Activated CD4-positive, alpha-beta memory T cell treated with anti-CD3 and anti-CD28 coated beads for 36 hours (primary cell): ENCODE measurements around the gene MSANTD1. TPM values are rescaled to one million over a fixed set of nuclear protein-coding genes. Genes with fewer than 3 reads are reported as not detected.

Experiments
- CTCF ChIA-PET: fragments of 350-600 bp; sonication (Branson Sonifier 250); formaldehyde crosslinking; loops from one replicate; lab custom pipeline; 2021; ENCODE audit warnings: antibody characterized with exemption, inconsistent platforms; lab: Charles Lee
- POLR2A ChIA-PET: fragments of 350-600 bp; sonication (Branson Sonifier 250); formaldehyde crosslinking; loops from one replicate; lab custom pipeline; 2021; ENCODE audit warnings: antibody characterized with exemption; lab: Charles Lee
- DNase-seq: peaks from one replicate; pipeline ENCODE4 v3.0.0-alpha.2; 2020
- H3K27ac Mint-ChIP-seq: one replicate; pipeline ENCODE4 v1.8.0; 2021; ENCODE audit warnings: mixed read lengths
- H3K27me3 Mint-ChIP-seq: one replicate; pipeline ENCODE4 v1.8.0; 2021; ENCODE audit warnings: mixed read lengths
- H3K36me3 Mint-ChIP-seq: one replicate; pipeline ENCODE4 v1.8.0; 2021; ENCODE audit warnings: mixed read lengths
- H3K4me1 Mint-ChIP-seq: one replicate; pipeline ENCODE4 v1.8.0; 2021; ENCODE audit warnings: low read depth, mixed read lengths
- H3K4me3 Mint-ChIP-seq: one replicate; pipeline ENCODE4 v1.8.0; 2021; ENCODE audit warnings: mild to moderate bottlenecking, mixed read lengths
- H3K9me3 Mint-ChIP-seq: one replicate; pipeline ENCODE4 v1.8.0; 2021; ENCODE audit warnings: mixed read lengths
- intact Hi-C: fragments of 100-400 bp; cut with micrococcal nuclease; formaldehyde crosslinking; loops from one replicate; pipeline ENCODE4 v1.15.1; 2023
- total RNA-seq, 2 experiments: library from RNA; stranded (reverse); gene quantifications; one replicate each; pipeline ENCODE4 v1.2.3, GENCODE V29; 2021

MSANTD1 gene
- total RNA-seq = under 1 TPM; 0.39 to 0.45 TPM

- H3K36me3 Mint-ChIP-seq = no peaks in the 10 kb centered on the region
- intact Hi-C loops = no loop called here
- CTCF ChIA-PET = no interaction called here
- no peak within 1 kb of the TSS for H3K4me3 Mint-ChIP-seq
- DNase-seq = no peak
- no peak within 1 kb of the TSS for H3K27ac Mint-ChIP-seq
- no peaks in the 10 kb centered on the region for H3K27me3 Mint-ChIP-seq
- H3K9me3 Mint-ChIP-seq = no peaks in the 10 kb centered on the region
- H3K4me1 Mint-ChIP-seq = no peaks in the 10 kb centered on the region
- POLR2A ChIA-PET = no interaction called here
Measured at GRCh38 chr4:3248811-3249661, at the start of gene MSANTD1. Gene MSANTD1, plus strand, starts transcription at chr4:3249159. Its CDS starts 64 bp downstream, at chr4:3249223.

- ChIA-PET CTCF (interaction anchor here (0.8 kb wide), 1 partner anchor 9 kb away, joined by 3 read pairs; no protein-coding TSS in a partner anchor), POLR2A (no interaction called here)
- no peak overlapping the region for H3K27ac Mint-ChIP-seq
- DNase-seq = no peak
- no peak overlapping the region for H3K4me3 Mint-ChIP-seq
- H3K36me3 Mint-ChIP-seq = peaks cover 29% of the 10 kb centered on the region
- H3K27me3 Mint-ChIP-seq = no peaks in the 10 kb centered on the region
- H3K9me3 Mint-ChIP-seq = no peaks in the 10 kb centered on the region
- peaks cover 60% of the 10 kb centered on the region for H3K4me1 Mint-ChIP-seq
- intact Hi-C loops = no loop called here
Measured at GRCh38 chr4:3199653-3200422, 49.1 kb upstream of the MSANTD1 start.

GRCh38 chr4:3200423-3201090, 48.4 kb upstream of the MSANTD1 start:
- Mint-ChIP-seq H3K27me3 (no peaks in the 10 kb centered on the region), H3K9me3 (no peaks in the 10 kb centered on the region), H3K27ac (no peak overlapping the region), H3K36me3 (peaks cover 23% of the 10 kb centered on the region), H3K4me1 (peaks cover 54% of the 10 kb centered on the region), H3K4me3 (no peak overlapping the region)
- intact Hi-C loops = no loop called here
- ChIA-PET POLR2A (no interaction called here), CTCF (interaction anchor here (0.8 kb wide), 1 partner anchor 9 kb away, joined by 3 read pairs; no protein-coding TSS in a partner anchor)
- no peak for DNase-seq

- Mint-ChIP-seq H3K27ac (peak overlapping the region; percentile 82), H3K36me3 (peaks cover 21% of the 10 kb centered on the region), H3K4me3 (no peak overlapping the region), H3K4me1 (peaks cover 39% of the 10 kb centered on the region), H3K27me3 (no peaks in the 10 kb centered on the region), H3K9me3 (no peaks in the 10 kb centered on the region)
- ChIA-PET CTCF (interaction anchor here (1.1 to 1.2 kb wide), 3 partner anchors 8 to 189 kb away, joined by 3 to 5 read pairs (median 4); no protein-coding TSS in a partner anchor), POLR2A (no interaction called here)
- intact Hi-C loops = loop anchor here (1.0 to 2.0 kb wide), 3 partner anchors 91 to 155 kb away; partner anchors contain the start of gene RGS12
- DNase-seq = peak; percentile 81
Measured at GRCh38 chr4:3201718-3202702, 46.9 kb upstream of the MSANTD1 start.

- intact Hi-C loops = loop anchor here (1.0 to 2.0 kb wide), 3 partner anchors 90 to 156 kb away; partner anchors contain the start of gene RGS12
- Mint-ChIP-seq H3K27ac (peak overlapping the region; percentile 82), H3K27me3 (no peaks in the 10 kb centered on the region), H3K4me1 (peaks cover 33% of the 10 kb centered on the region), H3K36me3 (peaks cover 25% of the 10 kb centered on the region), H3K4me3 (peak overlapping the region; percentile 26), H3K9me3 (no peaks in the 10 kb centered on the region)
- ChIA-PET POLR2A (no interaction called here), CTCF (interaction anchor here (0.7 to 1.1 kb wide), 3 partner anchors 9 to 941 kb away, joined by 3 to 5 read pairs (median 4); no protein-coding TSS in a partner anchor)
- peak; percentile 68 for DNase-seq
Measured at GRCh38 chr4:3202836-3203820, 45.8 kb upstream of the MSANTD1 start.

GRCh38 chr4:3203971-3204431, 45.0 kb upstream of the MSANTD1 start:
- Mint-ChIP-seq H3K9me3 (no peaks in the 10 kb centered on the region), H3K4me1 (peaks cover 33% of the 10 kb centered on the region), H3K36me3 (peaks cover 27% of the 10 kb centered on the region), H3K27ac (no peak overlapping the region), H3K27me3 (no peaks in the 10 kb centered on the region), H3K4me3 (no peak overlapping the region)
- ChIA-PET CTCF (no interaction called here), POLR2A (no interaction called here)
- intact Hi-C loops = loop anchor here (2.0 kb wide), 2 partner anchors 89 to 157 kb away; partner anchors contain the start of gene RGS12
- no peak for DNase-seq

- Mint-ChIP-seq H3K4me1 (peaks cover 29% of the 10 kb centered on the region), H3K36me3 (peaks cover 35% of the 10 kb centered on the region), H3K27me3 (no peaks in the 10 kb centered on the region), H3K9me3 (no peaks in the 10 kb centered on the region), H3K4me3 (no peak overlapping the region), H3K27ac (no peak overlapping the region)
- CTCF ChIA-PET = no interaction called here
- POLR2A ChIA-PET = no interaction called here
- intact Hi-C loops = no loop called here
- no peak for DNase-seq
Measured at GRCh38 chr4:3205995-3206394, 43.0 kb upstream of the MSANTD1 start.

- Mint-ChIP-seq H3K4me1 (peaks cover 25% of the 10 kb centered on the region), H3K4me3 (no peak overlapping the region), H3K27me3 (no peaks in the 10 kb centered on the region), H3K9me3 (no peaks in the 10 kb centered on the region), H3K36me3 (peaks cover 34% of the 10 kb centered on the region), H3K27ac (no peak overlapping the region)
- DNase-seq = no peak
- intact Hi-C loops = no loop called here
- POLR2A ChIA-PET = no interaction called here
- CTCF ChIA-PET = no interaction called here
Measured at GRCh38 chr4:3206439-3207100, 42.4 kb upstream of the MSANTD1 start.

GRCh38 chr4:3207531-3208037, 41.4 kb upstream of the MSANTD1 start:
- no peak overlapping the region for H3K4me3 Mint-ChIP-seq
- peaks cover 15% of the 10 kb centered on the region for H3K4me1 Mint-ChIP-seq
- POLR2A ChIA-PET = no interaction called here
- CTCF ChIA-PET = no interaction called here
- intact Hi-C loops = no loop called here
- peaks cover 31% of the 10 kb centered on the region for H3K36me3 Mint-ChIP-seq
- no peaks in the 10 kb centered on the region for H3K27me3 Mint-ChIP-seq
- H3K9me3 Mint-ChIP-seq = no peaks in the 10 kb centered on the region
- H3K27ac Mint-ChIP-seq = no peak overlapping the region
- DNase-seq = no peak
